HEK293 (cell line): ENCODE measurements around the gene CHD8.
A peak's percentile ranks its signal among the peaks of the same experiment; 100 is the strongest.

Experiments used
- BCL11A ChIP-seq: fragments of 450-650 bp; formaldehyde crosslinking; IDR thresholded peaks from 2 replicates; pipeline ENCODE4 v1.5.1; 2016; ENCODE audit warnings: low read depth, missing biosample characterization, missing genetic modification characterization
- HIC1 ChIP-seq: fragments of 450-650 bp; formaldehyde crosslinking; IDR thresholded peaks from 2 replicates; pipeline ENCODE4 v1.5.1; 2016; ENCODE audit warnings: missing biosample characterization, missing genetic modification characterization
- SCRT1 ChIP-seq: fragments of 450-650 bp; formaldehyde crosslinking; IDR thresholded peaks from 2 replicates; pipeline ENCODE4 v1.5.1; 2016; ENCODE audit warnings: missing biosample characterization, missing genetic modification characterization, borderline replicate concordance
- TCF7L2 ChIP-seq: IDR thresholded peaks from 2 replicates; pipeline ENCODE4 v1.6.1; 2011; ENCODE audit warnings: low read depth, mild to moderate bottlenecking, inconsistent platforms, low read length, moderate library complexity, borderline replicate concordance
- ZBTB49 ChIP-seq: fragments of 450-650 bp; formaldehyde crosslinking; IDR thresholded peaks from 2 replicates; pipeline ENCODE4 v1.5.1; 2016; ENCODE audit warnings: missing biosample characterization, missing genetic modification characterization, low read depth
- ZFP3 ChIP-seq: fragments of 450-650 bp; formaldehyde crosslinking; IDR thresholded peaks from 2 replicates; pipeline ENCODE4 v1.5.1; 2016; ENCODE audit warnings: low read depth, missing biosample characterization, missing genetic modification characterization
- ZFP41 ChIP-seq: fragments of 450-650 bp; formaldehyde crosslinking; IDR thresholded peaks from 2 replicates; pipeline ENCODE4 v1.5.1; 2016; ENCODE audit warnings: missing biosample characterization, missing genetic modification characterization, borderline replicate concordance
- ZNF138 ChIP-seq: fragments of 450-650 bp; formaldehyde crosslinking; IDR thresholded peaks from 2 replicates; pipeline ENCODE4 v1.5.1; 2016; ENCODE audit warnings: missing biosample characterization, missing genetic modification characterization, borderline replicate concordance
- ZNF16 ChIP-seq: fragments of 450-650 bp; formaldehyde crosslinking; IDR thresholded peaks from 2 replicates; pipeline ENCODE4 v1.5.1; 2016; ENCODE audit warnings: low read depth, missing biosample characterization, missing genetic modification characterization
- ZNF239 ChIP-seq: fragments of 450-650 bp; formaldehyde crosslinking; IDR thresholded peaks from 2 replicates; pipeline ENCODE4 v1.5.1; 2016; ENCODE audit warnings: missing biosample characterization, missing genetic modification characterization
- ZNF26 ChIP-seq: fragments of 450-650 bp; formaldehyde crosslinking; IDR thresholded peaks from 2 replicates; pipeline ENCODE4 v1.5.1; 2016; ENCODE audit warnings: missing biosample characterization, missing genetic modification characterization
- ZNF280C ChIP-seq: fragments of 450-650 bp; formaldehyde crosslinking; IDR thresholded peaks from 2 replicates; pipeline ENCODE4 v1.5.1; 2016; ENCODE audit warnings: missing biosample characterization, missing genetic modification characterization
- ZNF292 ChIP-seq: fragments of 450-650 bp; formaldehyde crosslinking; IDR thresholded peaks from 2 replicates; pipeline ENCODE4 v1.5.1; 2016; ENCODE audit warnings: low read depth, missing biosample characterization, missing genetic modification characterization, borderline replicate concordance
- ZNF311 ChIP-seq: fragments of 450-650 bp; formaldehyde crosslinking; IDR thresholded peaks from 2 replicates; pipeline ENCODE4 v1.5.1; 2017; ENCODE audit warnings: missing biosample characterization, missing genetic modification characterization, borderline replicate concordance
- ZNF366 ChIP-seq: fragments of 450-650 bp; formaldehyde crosslinking; conservative IDR thresholded peaks from 2 replicates; pipeline ENCODE4 v1.5.1; 2016; ENCODE audit warnings: missing biosample characterization, missing genetic modification characterization
- ZNF501 ChIP-seq: fragments of 450-650 bp; formaldehyde crosslinking; IDR thresholded peaks from 2 replicates; pipeline ENCODE4 v1.5.1; 2016; ENCODE audit warnings: missing biosample characterization, missing genetic modification characterization
- ZNF518A ChIP-seq: fragments of 450-650 bp; formaldehyde crosslinking; conservative IDR thresholded peaks from 2 replicates; pipeline ENCODE4 v1.5.1; 2016; ENCODE audit warnings: low read depth, missing biosample characterization, missing genetic modification characterization
- ZNF521 ChIP-seq: fragments of 450-650 bp; formaldehyde crosslinking; IDR thresholded peaks from 2 replicates; pipeline ENCODE4 v1.5.1; 2017; ENCODE audit warnings: missing biosample characterization, mild to moderate bottlenecking, missing genetic modification characterization
- ZNF548 ChIP-seq: fragments of 450-650 bp; formaldehyde crosslinking; IDR thresholded peaks from 2 replicates; pipeline ENCODE4 v1.5.1; 2016; ENCODE audit warnings: missing biosample characterization, missing genetic modification characterization
- ZNF549 ChIP-seq: fragments of 450-650 bp; IDR thresholded peaks from 2 replicates; pipeline ENCODE4 v1.5.1; 2018; ENCODE audit warnings: missing biosample characterization, missing genetic modification characterization, mild to moderate bottlenecking, inconsistent platforms, moderate library complexity
- ZNF768 ChIP-seq: fragments of 450-650 bp; formaldehyde crosslinking; IDR thresholded peaks from 2 replicates; pipeline ENCODE4 v1.5.1; 2018; ENCODE audit warnings: missing biosample characterization, mild to moderate bottlenecking, missing genetic modification characterization
- TF ChIP-seq, protein P1 (sequence below): fragments of 450-650 bp; formaldehyde crosslinking; IDR thresholded peaks from 2 replicates; pipeline ENCODE4 v1.5.1; 2016; ENCODE audit warnings: missing biosample characterization, missing genetic modification characterization, low read depth

CHD8 gene

DNA sequence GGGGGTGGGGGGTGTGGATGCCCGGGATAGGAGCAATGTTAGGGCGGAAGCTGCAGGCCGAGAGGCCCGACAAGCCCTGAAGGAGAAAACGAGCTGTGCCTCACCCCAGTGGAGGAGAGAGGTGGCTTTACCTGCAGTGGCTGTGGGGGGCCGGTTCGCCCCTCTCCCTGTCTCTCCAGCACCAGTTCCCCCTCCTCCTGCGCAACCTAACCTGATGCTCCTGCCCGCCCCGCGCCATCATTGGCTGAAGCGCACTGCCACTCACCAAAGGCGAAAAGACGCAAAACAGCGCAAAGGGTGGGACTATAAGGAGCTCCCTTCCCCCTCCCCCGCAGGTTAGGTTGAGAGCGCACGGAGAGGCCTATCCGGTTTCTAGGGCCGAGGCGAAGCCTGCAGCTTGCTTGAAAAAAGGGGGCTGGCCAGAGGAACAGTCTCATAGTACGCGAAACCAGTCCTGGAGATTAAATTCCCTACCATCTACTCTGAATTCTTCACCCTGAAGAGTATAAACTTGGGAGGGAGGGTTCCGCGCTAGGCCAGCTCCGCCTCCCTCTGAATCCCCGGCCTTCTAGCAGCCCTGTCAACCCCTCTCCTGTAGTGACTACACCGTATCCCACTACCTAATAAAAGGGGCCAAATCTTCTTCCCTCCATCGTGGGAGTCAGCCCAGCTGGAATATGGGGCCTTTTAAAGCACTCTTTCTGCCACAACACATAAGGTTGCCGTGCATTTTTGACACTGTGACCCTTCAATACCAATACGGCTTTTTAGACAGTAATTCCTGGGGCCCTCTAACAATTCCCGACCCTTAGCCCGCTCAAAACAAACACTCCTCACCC is 18.6 kb downstream of the CHD8 start (continued):
- peak; percentile 34; the same call in 1 of the 2 replicates for TF ChIP-seq ZNF518A (tag by site-specific recombination)
- TF ChIP-seq ZNF549 (tag by site-specific recombination) = no peak
- TF ChIP-seq ZNF292 (tag by site-specific recombination) = no peak
- TF ChIP-seq ZBTB49 (tag by site-specific recombination) = no peak
- no peak for TF ChIP-seq ZNF501 (tag by site-specific recombination)
- no peak for TF ChIP-seq ZNF26 (tag by site-specific recombination)
- TF ChIP-seq SCRT1 (tag by site-specific recombination) = 0 out of 2 replicates have a peak, but pooled peaks have one; percentile 19
- TF ChIP-seq ZNF521 (tag by site-specific recombination) = no peak
- TF ChIP-seq ZNF280C (tag by site-specific recombination) = no peak
- TF ChIP-seq ZNF366 (tag by site-specific recombination) = peak; percentile 55; the same call in 1 of the 2 replicates
- no peak for TF ChIP-seq ZNF768 (tag by site-specific recombination)
- TF ChIP-seq ZNF239 (tag by site-specific recombination) = no peak
- TF ChIP-seq ZNF138 = no peak
- TF ChIP-seq, protein P1, sequence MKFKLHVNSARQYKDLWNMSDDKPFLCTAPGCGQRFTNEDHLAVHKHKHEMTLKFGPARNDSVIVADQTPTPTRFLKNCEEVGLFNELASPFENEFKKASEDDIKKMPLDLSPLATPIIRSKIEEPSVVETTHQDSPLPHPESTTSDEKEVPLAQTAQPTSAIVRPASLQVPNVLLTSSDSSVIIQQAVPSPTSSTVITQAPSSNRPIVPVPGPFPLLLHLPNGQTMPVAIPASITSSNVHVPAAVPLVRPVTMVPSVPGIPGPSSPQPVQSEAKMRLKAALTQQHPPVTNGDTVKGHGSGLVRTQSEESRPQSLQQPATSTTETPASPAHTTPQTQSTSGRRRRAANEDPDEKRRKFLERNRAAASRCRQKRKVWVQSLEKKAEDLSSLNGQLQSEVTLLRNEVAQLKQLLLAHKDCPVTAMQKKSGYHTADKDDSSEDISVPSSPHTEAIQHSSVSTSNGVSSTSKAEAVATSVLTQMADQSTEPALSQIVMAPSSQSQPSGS (tag by site-specific recombination) = no peak
- no peak for TF ChIP-seq ZNF548 (tag by site-specific recombination)
- no peak for TF ChIP-seq HIC1 (tag by site-specific recombination)
- no peak for TF ChIP-seq ZFP41 (tag by site-specific recombination)
- TF ChIP-seq TCF7L2 = no peak
- no peak for TF ChIP-seq ZFP3 (tag by site-specific recombination)
- no peak for TF ChIP-seq BCL11A (tag by site-specific recombination)
- TF ChIP-seq ZNF311 (tag by site-specific recombination) = no peak
- no peak for TF ChIP-seq ZNF16 (tag by site-specific recombination)
